ENCODE measurements around the gene SLC37A4.

DNA sequence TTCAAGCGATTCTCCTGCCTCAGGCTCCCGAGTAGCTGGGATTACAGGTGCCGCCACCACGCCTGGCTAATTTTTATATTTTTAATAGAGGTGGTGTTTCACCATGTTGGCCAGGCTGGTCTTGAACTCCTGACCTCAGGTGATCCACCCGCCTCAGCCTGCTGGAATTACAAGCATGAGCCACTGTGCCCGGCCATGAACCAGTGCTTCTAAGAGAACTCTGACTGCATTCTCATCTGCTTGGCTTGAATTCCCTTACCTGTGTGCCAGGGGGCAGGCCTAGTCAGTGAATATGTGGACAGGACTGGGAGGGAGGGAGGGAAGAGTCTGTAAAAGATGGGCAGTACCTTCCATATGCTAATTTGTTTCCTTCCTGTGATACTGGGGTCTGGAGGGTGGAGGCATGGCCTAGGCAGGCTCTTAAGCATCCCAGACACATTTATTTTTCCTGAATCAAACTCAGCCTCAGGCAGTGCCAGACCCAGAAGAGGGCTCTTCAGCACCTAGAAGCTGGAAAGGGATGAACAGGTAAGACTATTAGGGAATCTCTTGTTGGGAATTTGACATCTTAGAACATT is 19.1 kb downstream of the SLC37A4 start:
- TF ChIP-seq, protein P1, sequence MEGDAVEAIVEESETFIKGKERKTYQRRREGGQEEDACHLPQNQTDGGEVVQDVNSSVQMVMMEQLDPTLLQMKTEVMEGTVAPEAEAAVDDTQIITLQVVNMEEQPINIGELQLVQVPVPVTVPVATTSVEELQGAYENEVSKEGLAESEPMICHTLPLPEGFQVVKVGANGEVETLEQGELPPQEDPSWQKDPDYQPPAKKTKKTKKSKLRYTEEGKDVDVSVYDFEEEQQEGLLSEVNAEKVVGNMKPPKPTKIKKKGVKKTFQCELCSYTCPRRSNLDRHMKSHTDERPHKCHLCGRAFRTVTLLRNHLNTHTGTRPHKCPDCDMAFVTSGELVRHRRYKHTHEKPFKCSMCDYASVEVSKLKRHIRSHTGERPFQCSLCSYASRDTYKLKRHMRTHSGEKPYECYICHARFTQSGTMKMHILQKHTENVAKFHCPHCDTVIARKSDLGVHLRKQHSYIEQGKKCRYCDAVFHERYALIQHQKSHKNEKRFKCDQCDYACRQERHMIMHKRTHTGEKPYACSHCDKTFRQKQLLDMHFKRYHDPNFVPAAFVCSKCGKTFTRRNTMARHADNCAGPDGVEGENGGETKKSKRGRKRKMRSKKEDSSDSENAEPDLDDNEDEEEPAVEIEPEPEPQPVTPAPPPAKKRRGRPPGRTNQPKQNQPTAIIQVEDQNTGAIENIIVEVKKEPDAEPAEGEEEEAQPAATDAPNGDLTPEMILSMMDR (IDR thresholded peaks at IDR 0.05; ENCODE audit: insufficient read depth, low read length, poor library complexity, severe bottlenecking), result no peak
- TF ChIP-seq EZH2phosphoT487 (conservative IDR thresholded peaks at IDR 0.05; ENCODE audit: low read length), result no peak
